Caco-2 (cell line): ENCODE data around the gene PHF23. TPM values are rescaled to one million over a fixed set of nuclear protein-coding genes. Genes with fewer than 3 reads are reported as not detected.

Source experiments
- BruUV-seq: library from RNA; stranded (reverse); fragments of 400-500 nt; replicated peaks from 2 replicates; lab custom pipeline; 2021; lab: Mats Ljungman, UMichigan
- CTCF ChIA-PET: fragments of 300-600 bp; sonication (Branson Sonifier 250); formaldehyde crosslinking; loops from one replicate; lab custom pipeline; 2022; ENCODE audit warnings: antibody characterized with exemption; lab: Charles Lee
- POLR2A ChIA-PET: fragments of 300-600 bp; sonication (Branson Sonifier 250); formaldehyde crosslinking; loops from one replicate; lab custom pipeline; 2022; ENCODE audit warnings: antibody characterized with exemption; lab: Charles Lee
- DNase-seq, 2 experiments: peaks; one replicate each; pipeline versions ENCODE4 v3.0.0 to v3.0.0-alpha.2; 2020 to 2022
- H3K27me3 ChIP-seq: replicated peaks from 2 replicates; pipeline ENCODE4 v1.6.0; 2011; ENCODE audit warnings: low read length; ENCODE audit not compliant: control insufficient read depth, insufficient read depth
- H3K36me3 ChIP-seq: 2 replicates; pipeline ENCODE4 v1.5.1; 2011; ENCODE audit warnings: low read length; ENCODE audit not compliant: control insufficient read depth, insufficient read depth
- H3K4me1 ChIP-seq: fragments of 250-450 bp; sonication (Bioruptor Pico); 2 replicates; pipeline ENCODE4 v1.5.1; 2020; ENCODE audit warnings: mild to moderate bottlenecking
- H3K4me3 ChIP-seq: 2 replicates; pipeline ENCODE4 v1.5.1; 2011; ENCODE audit warnings: low read depth, mild to moderate bottlenecking, control low read depth, low read length
- H3K9me3 ChIP-seq: fragments of 250-450 bp; sonication (Bioruptor Pico); 2 replicates; pipeline ENCODE4 v1.5.1; 2020; ENCODE audit warnings: mild to moderate bottlenecking, moderate library complexity
- H3K27ac Mint-ChIP-seq: one replicate; pipeline ENCODE4 v1.8.0; 2022; ENCODE audit warnings: mixed read lengths; ENCODE audit not compliant: unreplicated experiment
- H3K27me3 Mint-ChIP-seq: one replicate; pipeline ENCODE4 v1.8.0; 2022; ENCODE audit warnings: mixed read lengths; ENCODE audit not compliant: insufficient read depth, unreplicated experiment
- H3K36me3 Mint-ChIP-seq: one replicate; pipeline ENCODE4 v1.8.0; 2022; ENCODE audit warnings: mild to moderate bottlenecking, mixed read lengths; ENCODE audit not compliant: insufficient read depth, unreplicated experiment
- H3K4me1 Mint-ChIP-seq: one replicate; pipeline ENCODE4 v1.8.0; 2022; ENCODE audit warnings: low read depth, mixed read lengths; ENCODE audit not compliant: unreplicated experiment
- H3K4me3 Mint-ChIP-seq: one replicate; pipeline ENCODE4 v1.8.0; 2022; ENCODE audit warnings: mild to moderate bottlenecking, moderate library complexity, mixed read lengths; ENCODE audit not compliant: unreplicated experiment
- H3K9me3 Mint-ChIP-seq: one replicate; pipeline ENCODE4 v1.8.0; 2022; ENCODE audit warnings: mixed read lengths; ENCODE audit not compliant: unreplicated experiment
- intact Hi-C: fragments of 100-400 bp; cut with micrococcal nuclease; formaldehyde crosslinking; loops from one replicate; pipeline ENCODE4 v1.10.0; 2022; ENCODE audit not compliant: unreplicated experiment
- total RNA-seq: library from RNA; stranded (reverse); gene quantifications from 2 replicates; pipeline ENCODE4 v1.2.3, GENCODE V29; 2022
- TF ChIP-seq, protein P1 (sequence below), 2 experiments: fragments of 200-600 bp in 1 of 2; IDR thresholded peaks; 1 replicate in 1 of 2; 2 replicates in 1 of 2; pipeline versions ENCODE4 v1.5.1 to v1.8.0; 2011 to 2022; ENCODE audit warnings: antibody characterized with exemption in 1 of 2, control low read depth in 1 of 2, inconsistent platforms in 1 of 2, low read depth in 1 of 2, low read length in 1 of 2, mild to moderate bottlenecking in 1 of 2, moderate library complexity in 1 of 2; ENCODE audit not compliant: insufficient read depth in 1 of 2, severe bottlenecking in 1 of 2, unreplicated experiment in 1 of 2

Gene PHF23
- total RNA-seq, 1 experiment from 2014 or later, result 20.5 TPM

- Histone ChIP-seq H3K27me3 (no peaks in the 10 kb centered on the region), H3K4me1 (peaks cover 26% of the 10 kb centered on the region), H3K4me3 (peak within 1 kb of the TSS; percentile 98), H3K36me3 (peaks cover 2% of the 10 kb centered on the region), H3K9me3 (no peaks in the 10 kb centered on the region)
- ChIA-PET POLR2A (interaction anchor here (0.7 kb wide), 1 partner anchor 237 kb away, joined by 4 read pairs; no protein-coding TSS in a partner anchor), CTCF (no interaction called here)
- Mint-ChIP-seq H3K27me3 (no peaks in the 10 kb centered on the region), H3K4me3 (peak within 1 kb of the TSS; percentile 99), H3K9me3 (no peaks in the 10 kb centered on the region), H3K36me3 (peaks cover 63% of the 10 kb centered on the region), H3K27ac (peak within 1 kb of the TSS; percentile 97), H3K4me1 (peaks cover 9% of the 10 kb centered on the region)
- no TSS peak for BruUV-seq
- intact Hi-C loops, result no loop called here
- TF ChIP-seq, protein P1, sequence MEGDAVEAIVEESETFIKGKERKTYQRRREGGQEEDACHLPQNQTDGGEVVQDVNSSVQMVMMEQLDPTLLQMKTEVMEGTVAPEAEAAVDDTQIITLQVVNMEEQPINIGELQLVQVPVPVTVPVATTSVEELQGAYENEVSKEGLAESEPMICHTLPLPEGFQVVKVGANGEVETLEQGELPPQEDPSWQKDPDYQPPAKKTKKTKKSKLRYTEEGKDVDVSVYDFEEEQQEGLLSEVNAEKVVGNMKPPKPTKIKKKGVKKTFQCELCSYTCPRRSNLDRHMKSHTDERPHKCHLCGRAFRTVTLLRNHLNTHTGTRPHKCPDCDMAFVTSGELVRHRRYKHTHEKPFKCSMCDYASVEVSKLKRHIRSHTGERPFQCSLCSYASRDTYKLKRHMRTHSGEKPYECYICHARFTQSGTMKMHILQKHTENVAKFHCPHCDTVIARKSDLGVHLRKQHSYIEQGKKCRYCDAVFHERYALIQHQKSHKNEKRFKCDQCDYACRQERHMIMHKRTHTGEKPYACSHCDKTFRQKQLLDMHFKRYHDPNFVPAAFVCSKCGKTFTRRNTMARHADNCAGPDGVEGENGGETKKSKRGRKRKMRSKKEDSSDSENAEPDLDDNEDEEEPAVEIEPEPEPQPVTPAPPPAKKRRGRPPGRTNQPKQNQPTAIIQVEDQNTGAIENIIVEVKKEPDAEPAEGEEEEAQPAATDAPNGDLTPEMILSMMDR (IDR thresholded peaks at IDR 0.05; ENCODE audit: insufficient read depth in 1 of 2, low read depth in 1 of 2, low read length in 1 of 2, severe bottlenecking in 1 of 2, unreplicated experiment in 1 of 2), result peak in 1 of 2 experiments; percentile 46
- peak; percentile 92 to 95 for DNase-seq
These were observed 23.1 kb upstream of the PHF23 start, which contains the start of gene CLDN7 for GRCh38 chr17:7262192-7262934. CLDN7 (minus strand) TSS chr17:7262478; CDS start chr17:7262043, 435 bp downstream.

GRCh38 chr17:7261379-7262191, 22.3 kb upstream of the PHF23 start:
- peaks cover 71% of the 10 kb centered on the region for H3K36me3 Mint-ChIP-seq
- H3K36me3 ChIP-seq, result peaks cover 2% of the 10 kb centered on the region
- no peaks in the 10 kb centered on the region for H3K9me3 Mint-ChIP-seq
- H3K4me3 ChIP-seq, result peak overlapping the region; percentile 98
- intact Hi-C loops, result no loop called here
- H3K27me3 Mint-ChIP-seq, result no peaks in the 10 kb centered on the region
- DNase-seq, result no peak
- TF ChIP-seq, protein P1 (IDR thresholded peaks at IDR 0.05; ENCODE audit: insufficient read depth in 1 of 2, low read depth in 1 of 2, low read length in 1 of 2, severe bottlenecking in 1 of 2, unreplicated experiment in 1 of 2), result no peak
- BruUV-seq, result TSS peak; percentile 65
- ChIA-PET POLR2A (interaction anchor here (0.7 to 0.8 kb wide), 2 partner anchors 47 to 238 kb away, joined by 4 to 7 read pairs; no protein-coding TSS in a partner anchor), CTCF (no interaction called here)
- peaks cover 9% of the 10 kb centered on the region for H3K4me1 Mint-ChIP-seq
- no peaks in the 10 kb centered on the region for H3K27me3 ChIP-seq
- H3K4me3 Mint-ChIP-seq, result peak overlapping the region; percentile 99
- H3K4me1 ChIP-seq, result peaks cover 26% of the 10 kb centered on the region
- no peaks in the 10 kb centered on the region for H3K9me3 ChIP-seq
- peak overlapping the region; percentile 97 for H3K27ac Mint-ChIP-seq
